Colonic mucosa (tissue), 4 donors: ENCODE data around the gene ERVFRD-1. TPM values are rescaled to one million over a fixed set of nuclear protein-coding genes. Genes with fewer than 3 reads are reported as not detected.

ENCODE experiments used
- DNase-seq: peaks from one replicate; pipeline ENCODE4 v3.0.0-alpha.2; 2020
- H3K27ac ChIP-seq: fragments of 200-600 bp; one replicate; pipeline ENCODE4 v1.8.0; 2021
- H3K27me3 ChIP-seq: fragments of 200-600 bp; one replicate; pipeline ENCODE4 v1.8.0; 2021
- H3K36me3 ChIP-seq: fragments of 200-600 bp; one replicate; pipeline ENCODE4 v1.8.0; 2021
- H3K4me1 ChIP-seq: fragments of 200-600 bp; one replicate; pipeline ENCODE4 v1.8.0; 2021; ENCODE audit warnings: mild to moderate bottlenecking
- H3K4me3 ChIP-seq: fragments of 200-600 bp; one replicate; pipeline ENCODE4 v1.8.0; 2021
- H3K9ac ChIP-seq, 2 donors: one replicate each; pipeline ENCODE4 v1.7.0; 2013; ENCODE audit warnings: control low read depth in 2 of 2, low read depth in 2 of 2, low read length in 2 of 2
- H3K9me3 ChIP-seq: fragments of 200-600 bp; one replicate; pipeline ENCODE4 v1.8.0; 2021
- intact Hi-C: fragments of 100-400 bp; cut with DNase I; formaldehyde crosslinking; loops from one replicate; pipeline ENCODE4 v1.14.1; 2022
- total RNA-seq, 2 donors: library from RNA; stranded (reverse); fragmentation: NEBNext Ultra II Directional in 1 of 2; extraction: Animal tissue kit (Norgen Biotek cat#: 25700) in 1 of 2; gene quantifications; one replicate each; pipeline ENCODE4 v1.2.1, GENCODE V29; 2021
- TF ChIP-seq, protein P1 (sequence below): fragments of 200-600 bp; IDR thresholded peaks from one replicate; pipeline ENCODE4 v1.8.0; 2022; ENCODE audit warnings: antibody characterized with exemption, mild to moderate bottlenecking
- donor health status: healthy.
- donor health status: DM: no; HTN: no; CAD: no.
- donor health status: DM: no; HTN: no; CAD: no.

ERVFRD-1 gene
- total RNA-seq, 2 donors from 2014 or later, result 0.10 TPM; not detected in 1

DNA sequence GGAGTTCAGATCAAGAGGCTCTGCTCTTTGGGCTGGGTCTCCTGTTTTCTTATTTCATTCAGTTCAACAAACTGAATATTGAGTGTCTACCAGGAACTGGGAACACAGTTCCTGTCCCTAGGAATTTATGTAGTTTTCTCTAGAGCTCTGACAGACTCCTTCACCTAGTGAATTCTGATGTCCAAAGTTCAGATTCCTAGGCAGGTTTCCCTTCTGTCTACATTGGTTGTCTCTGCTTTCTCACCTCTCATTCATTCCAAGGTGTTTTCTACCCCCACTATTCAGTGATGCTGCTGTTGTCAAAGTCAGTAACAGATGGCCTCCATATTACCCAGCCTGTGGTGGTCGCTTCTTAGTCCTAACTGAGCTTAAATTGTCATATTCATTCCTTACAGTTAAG, 13.5 kb downstream of the ERVFRD-1 start:
- no peak for DNase-seq
- H3K4me1 ChIP-seq, result peaks cover 7% of the 10 kb centered on the region
- H3K9ac ChIP-seq, result no peak overlapping the region
- no peaks in the 10 kb centered on the region for H3K9me3 ChIP-seq
- H3K36me3 ChIP-seq, result no peaks in the 10 kb centered on the region
- intact Hi-C loops, result no loop called here
- H3K27ac ChIP-seq, result no peak overlapping the region
- H3K27me3 ChIP-seq, result no peaks in the 10 kb centered on the region
- H3K4me3 ChIP-seq, result no peak overlapping the region
- TF ChIP-seq, protein P1, sequence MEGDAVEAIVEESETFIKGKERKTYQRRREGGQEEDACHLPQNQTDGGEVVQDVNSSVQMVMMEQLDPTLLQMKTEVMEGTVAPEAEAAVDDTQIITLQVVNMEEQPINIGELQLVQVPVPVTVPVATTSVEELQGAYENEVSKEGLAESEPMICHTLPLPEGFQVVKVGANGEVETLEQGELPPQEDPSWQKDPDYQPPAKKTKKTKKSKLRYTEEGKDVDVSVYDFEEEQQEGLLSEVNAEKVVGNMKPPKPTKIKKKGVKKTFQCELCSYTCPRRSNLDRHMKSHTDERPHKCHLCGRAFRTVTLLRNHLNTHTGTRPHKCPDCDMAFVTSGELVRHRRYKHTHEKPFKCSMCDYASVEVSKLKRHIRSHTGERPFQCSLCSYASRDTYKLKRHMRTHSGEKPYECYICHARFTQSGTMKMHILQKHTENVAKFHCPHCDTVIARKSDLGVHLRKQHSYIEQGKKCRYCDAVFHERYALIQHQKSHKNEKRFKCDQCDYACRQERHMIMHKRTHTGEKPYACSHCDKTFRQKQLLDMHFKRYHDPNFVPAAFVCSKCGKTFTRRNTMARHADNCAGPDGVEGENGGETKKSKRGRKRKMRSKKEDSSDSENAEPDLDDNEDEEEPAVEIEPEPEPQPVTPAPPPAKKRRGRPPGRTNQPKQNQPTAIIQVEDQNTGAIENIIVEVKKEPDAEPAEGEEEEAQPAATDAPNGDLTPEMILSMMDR, result no peak

DNA sequence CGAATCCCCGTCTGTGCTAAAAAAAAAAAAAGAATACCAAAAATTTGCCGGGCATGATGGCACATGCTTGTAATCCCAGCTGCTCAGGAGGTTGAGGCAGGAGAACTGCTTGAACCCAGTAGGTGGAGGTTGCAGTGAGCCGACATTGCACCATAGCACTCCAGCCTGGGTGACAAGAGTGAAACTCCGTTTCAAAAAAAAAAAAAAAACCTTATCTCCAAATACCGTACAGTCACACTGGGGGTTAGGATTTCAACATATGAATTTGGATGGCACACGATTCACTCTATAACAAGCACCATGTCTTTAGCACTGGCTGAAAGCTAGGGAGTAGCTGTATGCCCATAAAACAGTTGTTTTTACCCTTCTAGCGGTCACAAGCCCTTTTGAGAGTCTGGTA, 14.0 kb downstream of the ERVFRD-1 start:
- intact Hi-C loops, result no loop called here
- H3K4me3 ChIP-seq, result no peak overlapping the region
- H3K27me3 ChIP-seq, result no peaks in the 10 kb centered on the region
- no peak for DNase-seq
- no peak overlapping the region for H3K27ac ChIP-seq
- H3K9me3 ChIP-seq, result no peaks in the 10 kb centered on the region
- no peak overlapping the region for H3K9ac ChIP-seq
- TF ChIP-seq, protein P1, result no peak
- H3K36me3 ChIP-seq, result no peaks in the 10 kb centered on the region
- H3K4me1 ChIP-seq, result peaks cover 7% of the 10 kb centered on the region

DNA sequence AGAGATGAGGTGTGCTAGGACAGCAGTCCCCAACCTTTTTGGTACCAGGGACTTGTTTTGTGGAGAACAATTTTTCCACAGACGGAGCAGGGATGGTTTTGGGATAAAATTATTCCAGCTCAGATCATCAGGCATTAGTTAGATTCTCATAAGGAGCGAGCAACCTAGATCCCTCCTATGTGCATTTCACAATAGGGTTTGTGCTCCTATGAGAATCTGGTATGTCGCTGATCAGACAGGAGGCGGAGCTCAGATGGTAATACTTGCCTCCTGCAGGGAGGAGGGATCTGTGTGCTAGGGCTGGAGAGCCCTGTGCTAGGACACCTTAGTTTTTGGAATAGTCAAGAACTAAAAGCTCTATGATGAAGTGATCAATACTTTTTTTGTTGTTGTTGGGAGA, 15.4 kb downstream of the ERVFRD-1 start:
- H3K9ac ChIP-seq, result no peak overlapping the region
- TF ChIP-seq, protein P1, result no peak
- H3K4me1 ChIP-seq, result peaks cover 7% of the 10 kb centered on the region
- no peaks in the 10 kb centered on the region for H3K27me3 ChIP-seq
- no peaks in the 10 kb centered on the region for H3K36me3 ChIP-seq
- intact Hi-C loops, result no loop called here
- no peak overlapping the region for H3K4me3 ChIP-seq
- H3K27ac ChIP-seq, result no peak overlapping the region
- DNase-seq, result peak; percentile 42
- no peaks in the 10 kb centered on the region for H3K9me3 ChIP-seq

DNA sequence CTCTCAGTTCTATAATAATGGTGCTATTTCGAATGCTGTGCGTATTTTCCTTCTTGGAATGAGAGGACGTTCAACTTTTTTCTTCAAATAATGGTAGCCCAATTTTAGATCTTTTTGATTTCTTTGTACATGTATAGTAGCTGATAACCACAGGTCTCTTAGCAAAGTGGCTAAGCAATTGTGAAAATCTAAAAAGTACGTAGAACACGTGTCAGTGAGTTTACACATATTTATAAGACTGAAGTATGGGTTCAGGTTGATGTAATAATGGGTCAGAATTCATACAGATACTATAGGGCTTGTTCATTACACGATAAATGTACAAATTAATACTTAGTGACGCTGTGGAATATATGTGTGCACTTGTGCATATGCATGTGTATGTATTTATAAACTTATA, 16.6 kb downstream of the ERVFRD-1 start:
- Histone ChIP-seq H3K9me3 (no peaks in the 10 kb centered on the region), H3K4me1 (peaks cover 7% of the 10 kb centered on the region), H3K36me3 (no peaks in the 10 kb centered on the region), H3K9ac (peak overlapping the region; percentile 75 to 94), H3K27me3 (no peaks in the 10 kb centered on the region), H3K27ac (peak overlapping the region; percentile 93), H3K4me3 (peak overlapping the region; percentile 75)
- TF ChIP-seq, protein P1, result no peak
- intact Hi-C loops, result no loop called here
- no peak for DNase-seq

- peak overlapping the region; percentile 75 to 94 for H3K9ac ChIP-seq
- peaks cover 7% of the 10 kb centered on the region for H3K4me1 ChIP-seq
- H3K4me3 ChIP-seq, result peak overlapping the region; percentile 75
- H3K9me3 ChIP-seq, result no peaks in the 10 kb centered on the region
- intact Hi-C loops, result no loop called here
- peak overlapping the region; percentile 93 for H3K27ac ChIP-seq
- no peaks in the 10 kb centered on the region for H3K27me3 ChIP-seq
- H3K36me3 ChIP-seq, result no peaks in the 10 kb centered on the region
- DNase-seq, result peak; percentile 66
- TF ChIP-seq, protein P1, result no peak
Measured at GRCh38 chr6:11094411-11094851, 17.1 kb downstream of the ERVFRD-1 start.
